K562 (cell line): Measurements from ENCODE around the gene SCUBE2. TPM values are rescaled to one million over a fixed set of nuclear protein-coding genes. Genes with fewer than 3 reads are reported as not detected.

Experiments
- ATAC-seq: fragments of 200-7000 bp; cut with Tn5 transposase; 3 replicates; pipeline ENCODE4 v1.9.1; 2020; ENCODE audit warnings: moderate library complexity
- BruUV-seq: library from RNA; stranded (reverse); fragments of 400-500 nt; replicated peaks from 2 replicates; lab custom pipeline; 2021; lab: Mats Ljungman, UMichigan
- CTCF ChIA-PET: fragments of 300-600 bp; formaldehyde crosslinking; extraction: SDS; loops from one replicate; lab custom pipeline; 2021; ENCODE audit warnings: low intra/inter-chr PET ratio; lab: Yijun Ruan, JAX
- POLR2A ChIA-PET: fragments of 300-600, 350-650 bp; sonication (Branson Sonifier 250); formaldehyde crosslinking; extraction: SDS; loops from one replicate; lab custom pipeline; 2021; ENCODE audit warnings: antibody characterized with exemption, inconsistent platforms; lab: Yijun Ruan, JAX
- DNase-seq, 4 experiments: peaks; one replicate each; pipeline versions ENCODE4 v3.0.0 to v3.0.0-alpha.2; 2011 to 2018; ENCODE audit warnings: low spot score in 3 of 4, mixed read lengths in 3 of 4; ENCODE audit errors: extremely low read depth in 1 of 4
- FAIRE-seq: peaks from 2 replicates; lab custom pipeline; 2011; peaks lifted over from hg19 to GRCh38; lab: Jason Lieb, UNC
- H2AFZ ChIP-seq: 2 replicates; pipeline ENCODE4 v1.6.0; 2011; ENCODE audit warnings: low read depth, low read length, control low read depth, inconsistent platforms
- H3K27ac ChIP-seq: fragments of 200-600 bp; 3 replicates; pipeline ENCODE4 v1.8.0; 2011; ENCODE audit warnings: low read depth, mild to moderate bottlenecking, control low read depth, inconsistent platforms, low read length, moderate library complexity, mixed read lengths; ENCODE audit errors: extremely low read depth
- H3K27me3 ChIP-seq, 2 experiments: fragments of 300-600 bp in 1 of 2; 2 replicates in 1 of 2; 3 replicates in 1 of 2; pipeline versions ENCODE4 v1.6.0 to v1.8.0; 2011; ENCODE audit warnings: inconsistent platforms in 2 of 2, low read length in 2 of 2, mild to moderate bottlenecking in 1 of 2, mixed read lengths in 1 of 2, moderate library complexity in 1 of 2; ENCODE audit not compliant: control insufficient read depth in 2 of 2, insufficient read depth in 2 of 2
- H3K36me3 ChIP-seq: fragments of 300-600 bp; 3 replicates; pipeline ENCODE4 v1.8.0; 2011; ENCODE audit warnings: mild to moderate bottlenecking, low read length, inconsistent platforms; ENCODE audit not compliant: control insufficient read depth, insufficient read depth
- H3K4me1 ChIP-seq, 2 experiments: fragments of 200-600 bp in 1 of 2; replicated peaks in 1 of 2; 2 replicates in 1 of 2; 3 replicates in 1 of 2; pipeline versions ENCODE4 v1.5.1 to v1.8.0; 2011; ENCODE audit warnings: inconsistent platforms in 2 of 2, low read length in 2 of 2, mild to moderate bottlenecking in 1 of 2, mixed read lengths in 1 of 2, moderate library complexity in 1 of 2; ENCODE audit not compliant: control insufficient read depth in 2 of 2, insufficient read depth in 2 of 2
- H3K4me2 ChIP-seq: 2 replicates; pipeline ENCODE4 v1.6.1; 2011; ENCODE audit warnings: low read length, control low read depth, inconsistent platforms, mixed read lengths; ENCODE audit not compliant: insufficient read depth
- H3K4me3 ChIP-seq: fragments of 200-600 bp; sonication (generic), shearing (Covaris generic); 2 replicates; pipeline ENCODE4 v1.5.1; 2016; ENCODE audit warnings: control low read depth, inconsistent platforms
- H3K79me2 ChIP-seq: fragments of 200-600 bp; 3 replicates; pipeline ENCODE4 v1.8.0; 2011; ENCODE audit warnings: low read length, inconsistent platforms; ENCODE audit not compliant: control insufficient read depth, insufficient read depth
- H3K9ac ChIP-seq, 2 experiments: 2 replicates each; pipeline versions ENCODE4 v1.6.0 to v1.6.1; 2011; ENCODE audit warnings: low read depth in 2 of 2, low read length in 2 of 2, control low read depth in 1 of 2, inconsistent platforms in 1 of 2, mild to moderate bottlenecking in 1 of 2, mixed read lengths in 1 of 2; ENCODE audit not compliant: insufficient read depth in 1 of 2
- H3K9me1 ChIP-seq: one replicate; pipeline ENCODE4 v1.6.0; 2011; ENCODE audit warnings: inconsistent platforms, mild to moderate bottlenecking, low read length, moderate library complexity; ENCODE audit not compliant: control insufficient read depth, insufficient read depth
- H3K9me3 ChIP-seq: replicated peaks from 2 replicates; pipeline ENCODE4 v1.5.1; 2011; ENCODE audit warnings: low read depth, low read length, inconsistent platforms; ENCODE audit not compliant: control insufficient read depth, insufficient read depth
- H4K20me1 ChIP-seq: replicated peaks from 2 replicates; pipeline ENCODE4 v1.6.1; 2011; ENCODE audit warnings: low read length, inconsistent platforms, mixed read lengths; ENCODE audit not compliant: control insufficient read depth, insufficient read depth
- ELF1 ChIP-seq: fragments of 200-800 bp; sonication (Bioruptor generic); IDR thresholded peaks from 2 replicates; pipeline ENCODE4 v1.6.1; 2016; ENCODE audit warnings: missing genetic modification characterization, missing compliant biosample characterization
- GATAD2B ChIP-seq: fragments of 450-650 bp; IDR thresholded peaks from 2 replicates; pipeline ENCODE4 v1.6.1; 2017; ENCODE audit warnings: mild to moderate bottlenecking, borderline replicate concordance
- JUND ChIP-seq, 2 experiments: IDR thresholded peaks; 2 replicates in 1 of 2; 3 replicates in 1 of 2; pipeline ENCODE4 v1.6.1; 2011; ENCODE audit warnings: borderline replicate concordance in 2 of 2, low read depth in 2 of 2, low read length in 2 of 2, improper control_type of control experiment in 1 of 2, missing biosample characterization in 1 of 2, missing genetic modification characterization in 1 of 2, missing genetic modification reagents in 1 of 2
- NEUROD1 ChIP-seq: fragments of 150-350 bp; IDR thresholded peaks from 2 replicates; pipeline ENCODE4 v1.6.1; 2014; ENCODE audit warnings: borderline replicate concordance, low read length, low read depth; ENCODE audit not compliant: partially characterized antibody
- WHSC1 ChIP-seq: IDR thresholded peaks from one replicate; pipeline ENCODE4 v1.6.1; 2012; ENCODE audit warnings: low read length, control low read depth, inconsistent platforms
- ZNF175 ChIP-seq: fragments of 200-800 bp; sonication (Bioruptor generic); IDR thresholded peaks from 2 replicates; pipeline ENCODE4 v1.6.1; 2016; ENCODE audit warnings: low read depth, mild to moderate bottlenecking, missing genetic modification characterization, missing compliant biosample characterization
- ZNF57 ChIP-seq: fragments of 450-650 bp; formaldehyde crosslinking; IDR thresholded peaks from 2 replicates; pipeline ENCODE4 v1.4.0; 2020; ENCODE audit warnings: mild to moderate bottlenecking, moderate library complexity
- WGBS: fragments of 100-300 bp; shearing (Covaris generic); methylation state at CpG from one replicate; pipeline ENCODE4 v1.1.6; 2016; ENCODE audit warnings: low coverage, mixed read lengths; ENCODE audit not compliant: insufficient coverage; ENCODE audit errors: missing lambda C conversion rate; 5-methylcytosine and 5-hydroxymethylcytosine counted together
- in situ Hi-C: fragments of 300-500 bp; cut with MboI; formaldehyde crosslinking; loops from 4 replicates; pipeline ENCODE4 v1.15.0; 2018; ENCODE audit warnings: inconsistent platforms, mixed read lengths
- intact Hi-C: fragments of 100-400 bp; cut with micrococcal nuclease; formaldehyde crosslinking; loops from 2 replicates; pipeline ENCODE4 v1.14.2; 2022
- polyA plus RNA-seq, 8 experiments: library from polyadenylated mRNA; depleted of rRNA in 4 of 8; stranded (reverse) in 5 of 8; unstranded in 3 of 8; fragments of >200 nt; fragmentation: Nextera tagmentation in 2 of 8; fragmentation: Illumina TruSeq in 1 of 8; extraction: Ambion mirVana in 2 of 8; extraction: Trizol in 1 of 8; gene quantifications; 2 replicates each; pipeline versions ENCODE4 v1.2.1 to v1.2.3, GENCODE V29; 2011 to 2014; ENCODE audit warnings: inconsistent platforms in 1 of 8, missing spikeins in 1 of 8
- total RNA-seq, 7 experiments: library from RNA; depleted of rRNA in 6 of 7; stranded (reverse); fragments of >200 nt in 6 of 7; fragmentation: Illumina TruSeq in 2 of 7; extraction: Trizol in 2 of 7; gene quantifications; 2 replicates each; pipeline versions ENCODE4 v1.2.1 to v1.2.3, GENCODE V29; 2011 to 2021; ENCODE audit warnings: low replicate concordance in 1 of 7
- TF ChIP-seq, protein P1 (sequence below): sonication (generic); formaldehyde crosslinking; IDR thresholded peaks from 2 replicates; pipeline ENCODE4 v1.8.0; 2022; ENCODE audit warnings: missing genetic modification reagents, mild to moderate bottlenecking, moderate library complexity, borderline replicate concordance

SCUBE2 gene
- total and polyA plus RNA-seq, 9 of the 15 experiments (the other 6 are each of a cell fraction or from before 2014, with no cell fraction given): 0.06 to 0.40 (median 0.07) TPM; not detected in 6

DNA sequence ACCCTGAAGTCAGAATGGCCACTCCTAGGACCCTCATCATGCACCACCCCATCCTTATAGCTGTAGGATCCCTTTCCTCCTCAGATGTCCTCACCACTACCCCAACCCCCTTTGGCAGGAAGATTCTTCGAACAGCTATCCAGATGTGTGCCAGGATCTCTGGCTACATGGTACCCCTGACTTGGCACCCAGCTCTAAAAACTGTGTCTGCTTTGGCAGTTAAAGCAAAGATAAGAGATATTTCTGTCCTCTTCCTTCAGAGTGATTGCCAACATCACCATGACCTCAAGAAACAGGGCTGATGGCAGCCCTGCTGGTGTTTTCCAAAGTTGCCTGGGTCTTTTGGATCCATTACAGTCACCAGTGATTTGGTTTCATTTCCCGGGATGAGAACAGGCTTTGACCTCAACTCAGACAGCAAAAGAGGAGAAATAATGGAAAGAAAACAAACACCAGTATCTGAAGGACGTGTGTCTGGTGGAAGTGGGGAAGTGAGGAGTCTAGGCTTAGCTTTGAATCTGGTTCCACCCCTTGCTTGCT, 83.3 kb downstream of the SCUBE2 start:
- intact Hi-C loops: no loop called here
- WGBS: 5% methylated on average over 3 of the region's 3 CpGs
- no peaks in the 10 kb centered on the region; a peak in 2 of 5 replicates for H3K27me3 ChIP-seq
- BruUV-seq: no TSS peak
- no peaks in the 10 kb centered on the region for H3K9me1 ChIP-seq
- TF ChIP-seq ELF1 (tag) (no peak), JUND (IDR thresholded peaks at IDR 0.05; ENCODE audit: borderline replicate concordance, low read depth, low read length) (no peak), JUND (tag; IDR thresholded peaks at IDR 0.05; ENCODE audit: borderline replicate concordance, low read depth, low read length) (no peak), NEUROD1 (no peak), WHSC1 (no peak), ZNF57 (no peak), ZNF175 (CRISPR knock-in tag) (no peak), GATAD2B (no peak)
- TF ChIP-seq, protein P1, sequence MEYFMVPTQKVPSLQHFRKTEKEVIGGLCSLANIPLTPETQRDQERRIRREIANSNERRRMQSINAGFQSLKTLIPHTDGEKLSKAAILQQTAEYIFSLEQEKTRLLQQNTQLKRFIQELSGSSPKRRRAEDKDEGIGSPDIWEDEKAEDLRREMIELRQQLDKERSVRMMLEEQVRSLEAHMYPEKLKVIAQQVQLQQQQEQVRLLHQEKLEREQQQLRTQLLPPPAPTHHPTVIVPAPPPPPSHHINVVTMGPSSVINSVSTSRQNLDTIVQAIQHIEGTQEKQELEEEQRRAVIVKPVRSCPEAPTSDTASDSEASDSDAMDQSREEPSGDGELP (CRISPR knock-in tag): no peak
- FAIRE-seq (no peak), DNase-seq (no peak), ATAC-seq (no peak)
- peaks cover under 1% of the 10 kb centered on the region; the same call in 1 of the 3 replicates for H3K79me2 ChIP-seq
- H3K27ac ChIP-seq: no peak overlapping the region
- H2AFZ ChIP-seq: no peak overlapping the region
- H4K20me1 ChIP-seq: no peaks in the 10 kb centered on the region; the same call in 1 of the 2 replicates
- H3K4me1 ChIP-seq: peaks cover 3 to 15% of the 10 kb centered on the region in 2 experiments; a peak in 3 of 5 replicates
- CTCF ChIA-PET: no interaction called here
- H3K9me3 ChIP-seq: no peaks in the 10 kb centered on the region
- H3K4me2 ChIP-seq: no peak overlapping the region
- POLR2A ChIA-PET: interaction anchor here (0.9 kb wide), 1 partner anchor 11 kb away, joined by 3 read pairs; no protein-coding TSS in a partner anchor
- in situ Hi-C loops: no loop called here
- H3K4me3 ChIP-seq: no peak overlapping the region
- H3K36me3 ChIP-seq: no peaks in the 10 kb centered on the region
- no peak overlapping the region for H3K9ac ChIP-seq
